HG03565 (cell line): Measurements from ENCODE around the gene PLVAP.

Source experiments
- ATAC-seq: cut with Tn5 transposase; IDR thresholded peaks from one replicate; pipeline ENCODE4 v1.9.1; 2021; ENCODE audit warnings: mild to moderate bottlenecking, moderate library complexity; ENCODE audit not compliant: unreplicated experiment

Gene PLVAP

GRCh38 chr19:17304386-17305215, 72.5 kb downstream of the PLVAP start:
- ATAC-seq = no peak

DNA sequence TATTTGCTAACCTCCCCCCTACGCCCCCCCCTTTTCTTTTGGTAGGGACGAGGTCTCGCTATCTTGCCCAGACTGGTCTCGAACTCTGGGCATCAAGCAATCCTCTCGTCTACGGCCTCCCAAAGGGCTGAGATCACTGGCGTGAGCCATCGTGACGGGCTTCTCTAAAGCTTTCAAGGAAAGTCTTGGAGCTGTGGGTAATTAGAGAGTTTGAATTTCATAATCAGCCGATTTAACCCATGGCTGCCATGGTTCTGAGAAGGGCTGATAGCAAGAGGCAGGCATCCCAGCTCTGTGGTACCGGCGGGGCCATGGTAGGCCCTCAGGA, 73.2 kb downstream of the PLVAP start:
- ATAC-seq = no peak

GRCh38 chr19:17303167-17303939, 73.8 kb downstream of the PLVAP start, which contains the start of gene ABHD8:
Gene ABHD8, minus strand, starts transcription at chr19:17303425. Its CDS starts 1,809 bp downstream, at chr19:17301616.
- ATAC-seq = peak; percentile 36

DNA sequence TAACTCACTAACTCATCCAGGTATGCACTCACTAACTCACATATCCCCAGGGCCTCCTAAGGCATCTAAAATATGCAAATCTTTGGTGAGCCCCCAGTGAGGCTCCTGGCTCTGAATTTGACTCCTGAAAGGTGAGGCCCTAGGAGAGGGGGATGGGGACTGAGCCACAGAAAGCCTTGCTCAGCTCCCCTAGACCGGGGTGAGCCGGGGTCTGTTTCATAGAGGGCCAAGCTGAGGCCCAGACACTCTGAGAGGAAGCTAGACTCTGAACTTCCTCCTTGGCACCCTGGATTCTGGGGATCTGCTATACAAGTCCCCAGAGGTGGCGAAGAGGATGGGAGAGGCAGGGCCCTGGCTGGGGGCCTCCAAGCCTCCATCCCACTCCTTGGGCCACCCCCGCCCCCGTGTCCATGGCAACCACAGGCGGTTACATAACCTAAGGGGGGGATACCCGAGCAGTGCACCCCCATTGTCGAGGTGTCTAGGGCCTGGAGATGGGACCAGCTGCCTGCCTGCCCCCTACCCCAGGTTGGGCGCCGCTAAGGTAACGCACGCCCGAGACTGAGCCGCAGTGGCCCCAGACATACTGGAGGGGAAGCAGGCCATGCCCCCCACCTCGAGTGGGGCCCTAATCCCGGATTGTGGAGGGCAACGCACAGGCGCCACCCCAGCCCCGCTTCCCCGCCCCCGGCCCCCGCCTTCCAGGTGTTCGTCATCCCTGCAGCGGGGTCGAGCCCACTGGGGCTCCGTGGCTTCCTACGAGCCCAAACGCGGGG, 74.6 kb downstream of the PLVAP start:
- no peak for ATAC-seq
